ENCODE data around the gene SAMD11.
"Not testable (repeated sequence)": the region's sequence is repeated elsewhere in the genome, so short reads cannot be mapped to it uniquely, and the experiment has no call there.

DNA sequence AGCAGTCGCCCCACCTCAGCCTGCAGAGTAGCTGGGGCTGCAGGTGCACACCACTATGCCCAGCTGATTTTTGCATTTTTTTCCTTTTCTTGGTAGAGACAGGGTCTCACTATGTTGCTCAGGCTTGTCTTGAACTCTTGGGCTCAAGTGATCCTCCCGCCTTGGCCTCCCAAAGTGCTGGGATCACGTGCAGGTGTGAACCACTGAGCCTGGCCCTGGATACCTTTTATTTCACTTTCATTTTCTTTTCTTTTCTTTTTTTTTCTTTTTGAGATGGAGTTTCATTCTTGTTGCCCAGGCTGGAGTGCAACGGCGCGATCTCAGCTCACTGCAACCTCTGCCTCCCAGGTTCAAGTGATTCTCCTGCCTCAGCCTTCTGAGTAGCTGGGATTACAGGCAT is 67.6 kb downstream of the SAMD11 start:
- TF ChIP-seq, protein P1, sequence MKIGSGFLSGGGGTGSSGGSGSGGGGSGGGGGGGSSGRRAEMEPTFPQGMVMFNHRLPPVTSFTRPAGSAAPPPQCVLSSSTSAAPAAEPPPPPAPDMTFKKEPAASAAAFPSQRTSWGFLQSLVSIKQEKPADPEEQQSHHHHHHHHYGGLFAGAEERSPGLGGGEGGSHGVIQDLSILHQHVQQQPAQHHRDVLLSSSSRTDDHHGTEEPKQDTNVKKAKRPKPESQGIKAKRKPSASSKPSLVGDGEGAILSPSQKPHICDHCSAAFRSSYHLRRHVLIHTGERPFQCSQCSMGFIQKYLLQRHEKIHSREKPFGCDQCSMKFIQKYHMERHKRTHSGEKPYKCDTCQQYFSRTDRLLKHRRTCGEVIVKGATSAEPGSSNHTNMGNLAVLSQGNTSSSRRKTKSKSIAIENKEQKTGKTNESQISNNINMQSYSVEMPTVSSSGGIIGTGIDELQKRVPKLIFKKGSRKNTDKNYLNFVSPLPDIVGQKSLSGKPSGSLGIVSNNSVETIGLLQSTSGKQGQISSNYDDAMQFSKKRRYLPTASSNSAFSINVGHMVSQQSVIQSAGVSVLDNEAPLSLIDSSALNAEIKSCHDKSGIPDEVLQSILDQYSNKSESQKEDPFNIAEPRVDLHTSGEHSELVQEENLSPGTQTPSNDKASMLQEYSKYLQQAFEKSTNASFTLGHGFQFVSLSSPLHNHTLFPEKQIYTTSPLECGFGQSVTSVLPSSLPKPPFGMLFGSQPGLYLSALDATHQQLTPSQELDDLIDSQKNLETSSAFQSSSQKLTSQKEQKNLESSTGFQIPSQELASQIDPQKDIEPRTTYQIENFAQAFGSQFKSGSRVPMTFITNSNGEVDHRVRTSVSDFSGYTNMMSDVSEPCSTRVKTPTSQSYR (CRISPR knock-in tag; IDR thresholded peaks at IDR 0.05; ENCODE audit: borderline replicate concordance) = not testable (repeated sequence)
- TF ChIP-seq ZBTB1 (CRISPR knock-in tag; IDR thresholded peaks at IDR 0.05; ENCODE audit: borderline replicate concordance); ZSCAN12 (CRISPR knock-in tag; IDR thresholded peaks at IDR 0.05); SIN3B (IDR thresholded peaks at IDR 0.05; ENCODE audit: low read length); EP300 (IDR thresholded peaks at IDR 0.05; ENCODE audit: low read depth in 2 of 2, low read length in 2 of 2); EP300 (CRISPR knock-in tag; IDR thresholded peaks at IDR 0.05; ENCODE audit: borderline replicate concordance); SNRNP70 (IDR thresholded peaks at IDR 0.05; ENCODE audit: low read depth, low read length); TBP (CRISPR knock-in tag; IDR thresholded peaks at IDR 0.05); ZNF556 (CRISPR knock-in tag; IDR thresholded peaks at IDR 0.05; ENCODE audit: borderline replicate concordance); HDAC2 (CRISPR knock-in tag; IDR thresholded peaks at IDR 0.05); POLR2A (IDR thresholded peaks at IDR 0.05; ENCODE audit: insufficient read depth in 1 of 2, low read depth in 2 of 2, low read length in 2 of 2); FOXM1 (CRISPR knock-in tag; IDR thresholded peaks at IDR 0.05): not testable (repeated sequence)
- TF ChIP-seq, protein P2, sequence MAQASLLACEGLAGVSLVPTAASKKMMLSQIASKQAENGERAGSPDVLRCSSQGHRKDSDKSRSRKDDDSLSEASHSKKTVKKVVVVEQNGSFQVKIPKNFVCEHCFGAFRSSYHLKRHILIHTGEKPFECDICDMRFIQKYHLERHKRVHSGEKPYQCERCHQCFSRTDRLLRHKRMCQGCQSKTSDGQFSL (CRISPR knock-in tag; IDR thresholded peaks at IDR 0.05) = not testable (repeated sequence)
- TF ChIP-seq, protein P3, sequence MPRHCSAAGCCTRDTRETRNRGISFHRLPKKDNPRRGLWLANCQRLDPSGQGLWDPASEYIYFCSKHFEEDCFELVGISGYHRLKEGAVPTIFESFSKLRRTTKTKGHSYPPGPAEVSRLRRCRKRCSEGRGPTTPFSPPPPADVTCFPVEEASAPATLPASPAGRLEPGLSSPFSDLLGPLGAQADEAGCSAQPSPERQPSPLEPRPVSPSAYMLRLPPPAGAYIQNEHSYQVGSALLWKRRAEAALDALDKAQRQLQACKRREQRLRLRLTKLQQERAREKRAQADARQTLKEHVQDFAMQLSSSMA (CRISPR knock-in tag; IDR thresholded peaks at IDR 0.05) = not testable (repeated sequence)

Measured in HepG2 (cell line).